ENCODE measurements around the gene GPSM3. TPM values are rescaled to one million over a fixed set of nuclear protein-coding genes. Genes with fewer than 3 reads are reported as not detected.

The GPSM3 gene
- total and polyA plus RNA-seq, 2 of the 13 experiments (the other 11 are each of a cell fraction or from before 2014, with no cell fraction given): 0.18 to 6.2 TPM

- no peak for TF ChIP-seq RNF2 (conservative IDR thresholded peaks at IDR 0.05; ENCODE audit: low read depth)
- no peak for TF ChIP-seq LRRFIP1 (CRISPR knock-in tag; conservative IDR thresholded peaks at IDR 0.05)
- TF ChIP-seq ZNF124 (CRISPR knock-in tag; IDR thresholded peaks at IDR 0.05): no peak
- no peak for TF ChIP-seq TFAP4 (IDR thresholded peaks at IDR 0.05; ENCODE audit: borderline replicate concordance, low read depth)
- TF ChIP-seq TIGD3 (CRISPR knock-in tag; IDR thresholded peaks at IDR 0.05; ENCODE audit: borderline replicate concordance): peak; percentile 42; the same call in 1 of the 2 replicates
- peak; percentile 2; the same call in 1 of the 2 replicates for TF ChIP-seq THRA (CRISPR knock-in tag; IDR thresholded peaks at IDR 0.05; ENCODE audit: borderline replicate concordance)
- TF ChIP-seq RARA (CRISPR knock-in tag; IDR thresholded peaks at IDR 0.05): 0 out of 2 replicates have a peak, but pooled peaks have one; percentile 33
- no peak for TF ChIP-seq CENPBD1 (CRISPR knock-in tag; IDR thresholded peaks at IDR 0.05; ENCODE audit: borderline replicate concordance, low read depth)
- TF ChIP-seq TARDBP (CRISPR knock-in tag; IDR thresholded peaks at IDR 0.05): 0 out of 2 replicates have a peak, but pooled peaks have one; percentile 49
- TF ChIP-seq ZNF275 (CRISPR knock-in tag; IDR thresholded peaks at IDR 0.05; ENCODE audit: borderline replicate concordance): no peak
- no peak for TF ChIP-seq ZC3H13 (CRISPR knock-in tag; IDR thresholded peaks at IDR 0.05)
- peak; percentile 73; the same call in 1 of the 2 replicates for TF ChIP-seq TFDP1 (CRISPR knock-in tag; IDR thresholded peaks at IDR 0.05; ENCODE audit: borderline replicate concordance)
- TF ChIP-seq HOXA5 (CRISPR knock-in tag; IDR thresholded peaks at IDR 0.05): no peak
- TF ChIP-seq ZNF552 (CRISPR knock-in tag; IDR thresholded peaks at IDR 0.05; ENCODE audit: borderline replicate concordance): no peak
- no peak for TF ChIP-seq FOXO4 (CRISPR knock-in tag; conservative IDR thresholded peaks at IDR 0.05)
Observed at GRCh38 chr6:32177183-32177787, 15.2 kb downstream of the GPSM3 start (continued).
